ENCODE data around the gene FCN2.

Gene FCN2

DNA sequence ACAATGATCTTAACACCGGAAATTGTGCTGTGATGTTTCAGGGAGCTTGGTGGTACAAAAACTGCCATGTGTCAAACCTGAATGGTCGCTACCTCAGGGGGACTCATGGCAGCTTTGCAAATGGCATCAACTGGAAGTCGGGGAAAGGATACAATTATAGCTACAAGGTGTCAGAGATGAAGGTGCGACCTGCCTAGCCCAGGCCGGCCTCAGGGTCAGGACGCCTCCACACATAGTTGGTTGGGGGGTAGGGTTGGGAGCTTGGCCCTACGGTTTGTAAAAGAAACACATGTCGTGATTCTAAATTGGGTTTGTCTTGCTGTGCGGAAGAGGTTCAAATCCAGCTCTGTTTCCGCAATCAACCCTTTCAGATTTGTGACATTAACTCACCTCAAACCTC, 6.6 kb downstream of the FCN2 start:
- TF ChIP-seq, protein P1, sequence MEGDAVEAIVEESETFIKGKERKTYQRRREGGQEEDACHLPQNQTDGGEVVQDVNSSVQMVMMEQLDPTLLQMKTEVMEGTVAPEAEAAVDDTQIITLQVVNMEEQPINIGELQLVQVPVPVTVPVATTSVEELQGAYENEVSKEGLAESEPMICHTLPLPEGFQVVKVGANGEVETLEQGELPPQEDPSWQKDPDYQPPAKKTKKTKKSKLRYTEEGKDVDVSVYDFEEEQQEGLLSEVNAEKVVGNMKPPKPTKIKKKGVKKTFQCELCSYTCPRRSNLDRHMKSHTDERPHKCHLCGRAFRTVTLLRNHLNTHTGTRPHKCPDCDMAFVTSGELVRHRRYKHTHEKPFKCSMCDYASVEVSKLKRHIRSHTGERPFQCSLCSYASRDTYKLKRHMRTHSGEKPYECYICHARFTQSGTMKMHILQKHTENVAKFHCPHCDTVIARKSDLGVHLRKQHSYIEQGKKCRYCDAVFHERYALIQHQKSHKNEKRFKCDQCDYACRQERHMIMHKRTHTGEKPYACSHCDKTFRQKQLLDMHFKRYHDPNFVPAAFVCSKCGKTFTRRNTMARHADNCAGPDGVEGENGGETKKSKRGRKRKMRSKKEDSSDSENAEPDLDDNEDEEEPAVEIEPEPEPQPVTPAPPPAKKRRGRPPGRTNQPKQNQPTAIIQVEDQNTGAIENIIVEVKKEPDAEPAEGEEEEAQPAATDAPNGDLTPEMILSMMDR (IDR thresholded peaks at IDR 0.05; ENCODE audit: extremely low read depth, insufficient read depth, missing control alignments): no peak
- no peak for DNase-seq (ENCODE audit: low spot score)
- in situ Hi-C loops (cut with MboI; ENCODE audit: low pct_unique_long_range_greater_than_20kb, low sequenced_read_pairs, unreplicated experiment): no loop called here

DNA sequence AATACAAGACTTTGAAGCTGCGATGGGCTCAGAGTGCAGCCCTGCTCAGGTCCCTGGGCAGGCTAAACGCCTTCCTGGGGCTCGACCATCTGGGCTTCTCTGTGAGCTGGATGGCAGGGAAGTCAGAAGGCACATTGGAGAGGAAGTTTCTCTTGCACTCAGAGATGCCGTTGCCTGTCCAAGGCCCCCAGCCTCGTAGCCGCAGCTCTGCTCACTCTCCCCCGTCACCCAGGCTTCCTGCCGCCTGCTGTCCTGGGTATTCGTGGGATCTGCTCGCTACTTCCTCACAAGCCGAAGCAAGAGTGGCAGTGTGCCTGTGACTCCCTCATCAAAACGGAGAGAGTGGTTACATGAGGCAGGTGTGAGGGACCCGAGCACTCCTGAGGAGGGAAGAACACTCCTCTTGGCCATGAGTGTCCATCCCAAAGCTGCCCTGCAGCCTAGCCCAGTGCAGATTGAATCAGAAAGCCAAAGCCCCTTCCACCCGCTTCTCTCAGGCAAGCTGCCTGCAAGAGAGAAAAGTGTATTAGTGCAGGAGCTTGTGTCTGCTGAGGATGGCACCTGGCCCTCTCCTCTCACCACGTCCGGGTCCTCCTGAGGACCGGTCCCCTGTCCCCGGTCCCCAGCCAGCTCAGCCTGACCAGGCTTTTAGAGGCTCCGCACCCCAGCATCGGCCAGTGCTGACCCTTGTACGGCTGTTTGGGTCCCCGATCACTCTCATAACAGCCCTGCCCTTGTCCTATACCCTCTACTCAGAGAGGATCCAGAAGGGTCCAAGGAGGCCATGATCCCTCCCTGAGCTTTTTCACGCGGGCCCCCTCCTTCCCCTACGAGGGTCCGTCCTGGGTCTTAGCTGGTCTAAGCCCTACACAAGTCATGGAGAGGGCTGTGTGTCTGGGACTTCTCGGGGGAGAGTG, 7.3 kb downstream of the FCN2 start:
- no peak for DNase-seq (ENCODE audit: low spot score)
- TF ChIP-seq, protein P1 (IDR thresholded peaks at IDR 0.05; ENCODE audit: extremely low read depth, insufficient read depth, missing control alignments): no peak
- in situ Hi-C loops (cut with MboI; ENCODE audit: low pct_unique_long_range_greater_than_20kb, low sequenced_read_pairs, unreplicated experiment): no loop called here

DNA sequence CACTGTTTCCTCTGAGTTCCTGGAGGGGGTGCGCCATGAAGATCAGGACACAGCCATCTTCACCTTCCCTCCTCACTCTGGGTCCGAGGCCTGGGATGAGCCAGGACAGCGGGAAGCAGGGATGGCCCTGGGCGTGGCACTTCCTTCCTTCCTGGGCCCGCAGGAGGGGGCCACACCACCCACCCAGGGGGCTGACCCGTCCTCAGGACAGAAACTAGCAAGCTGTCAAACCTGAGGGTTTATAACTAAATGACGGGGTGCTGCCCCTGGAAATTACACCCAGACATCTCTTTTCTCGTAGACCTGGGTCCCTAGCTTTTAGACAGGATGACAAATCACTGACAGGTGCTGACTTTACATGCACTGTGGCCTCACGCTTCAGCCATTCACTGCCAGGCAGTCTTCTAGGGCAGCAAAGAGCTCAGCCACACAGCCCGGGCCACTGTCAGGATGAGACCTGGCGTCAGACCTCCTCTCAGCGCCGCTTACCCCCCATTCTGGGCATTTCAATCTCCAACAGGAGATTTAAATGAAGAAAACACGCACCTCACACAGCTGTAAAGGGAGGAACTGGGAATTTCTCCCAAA, 8.1 kb downstream of the FCN2 start:
- in situ Hi-C loops (cut with MboI; ENCODE audit: low pct_unique_long_range_greater_than_20kb, low sequenced_read_pairs, unreplicated experiment): no loop called here
- no peak for DNase-seq (ENCODE audit: low spot score)
- TF ChIP-seq, protein P1 (IDR thresholded peaks at IDR 0.05; ENCODE audit: extremely low read depth, insufficient read depth, missing control alignments): no peak

DNA sequence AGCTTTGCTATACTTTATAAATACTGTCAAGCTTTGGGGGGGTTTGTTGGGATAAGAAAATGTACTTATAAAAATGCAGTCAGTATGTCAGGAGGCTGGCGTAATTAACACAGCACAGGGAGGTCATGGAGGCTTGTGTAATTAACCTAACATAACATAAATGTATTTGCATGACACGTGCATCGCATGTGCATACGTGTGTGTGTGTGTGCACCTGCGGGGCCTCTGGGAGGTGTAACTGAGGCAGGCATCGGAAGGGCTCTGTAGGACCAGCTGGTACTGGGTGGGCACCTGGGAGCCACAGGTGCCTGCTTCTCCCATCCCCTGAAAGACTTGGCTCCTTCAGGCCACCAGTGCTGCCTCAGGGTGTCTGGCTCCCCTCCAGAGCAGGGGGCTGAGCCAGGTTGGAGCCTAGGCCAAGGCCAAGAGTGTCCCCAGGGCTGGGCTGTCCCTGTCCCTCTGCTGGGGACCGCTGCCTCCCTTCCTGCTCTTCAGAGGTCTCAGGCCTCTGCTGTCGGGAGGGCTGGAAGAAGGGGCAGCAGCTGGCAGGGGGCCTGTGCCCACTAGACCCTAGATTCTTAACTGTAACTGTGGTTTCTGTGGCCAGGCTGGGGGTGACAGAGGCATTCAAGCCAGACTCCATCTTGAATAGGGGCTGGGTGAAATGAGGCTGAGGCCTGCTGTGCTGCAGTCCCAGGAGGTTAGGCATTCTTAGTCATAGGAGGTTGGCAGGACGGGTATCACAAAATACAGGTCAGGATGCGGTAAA, 9.0 kb downstream of the FCN2 start:
- TF ChIP-seq, protein P1 (IDR thresholded peaks at IDR 0.05; ENCODE audit: extremely low read depth, insufficient read depth, missing control alignments): no peak
- DNase-seq (ENCODE audit: low spot score): no peak
- in situ Hi-C loops (cut with MboI; ENCODE audit: low pct_unique_long_range_greater_than_20kb, low sequenced_read_pairs, unreplicated experiment): no loop called here

DNA sequence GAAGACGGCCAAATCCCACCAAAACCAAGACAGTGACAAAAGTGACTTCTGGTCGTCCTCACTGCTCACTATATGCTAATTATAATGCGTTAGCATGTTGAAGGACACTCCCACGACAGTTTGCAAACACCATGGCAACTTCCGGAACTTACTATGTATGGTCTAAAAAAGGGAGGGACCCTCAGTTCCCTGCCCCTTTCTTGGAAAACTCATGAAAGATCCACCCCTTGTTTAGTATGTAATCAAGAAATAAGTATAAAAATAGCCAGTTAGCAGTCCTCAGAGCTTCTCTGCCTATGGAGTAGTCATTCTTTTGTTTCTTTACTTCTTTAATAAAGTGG, 9.5 kb downstream of the FCN2 start:
- in situ Hi-C loops (cut with MboI; ENCODE audit: low pct_unique_long_range_greater_than_20kb, low sequenced_read_pairs, unreplicated experiment): no loop called here
- no peak for DNase-seq (ENCODE audit: low spot score)
- TF ChIP-seq, protein P1 (IDR thresholded peaks at IDR 0.05; ENCODE audit: extremely low read depth, insufficient read depth, missing control alignments): no peak

DNA sequence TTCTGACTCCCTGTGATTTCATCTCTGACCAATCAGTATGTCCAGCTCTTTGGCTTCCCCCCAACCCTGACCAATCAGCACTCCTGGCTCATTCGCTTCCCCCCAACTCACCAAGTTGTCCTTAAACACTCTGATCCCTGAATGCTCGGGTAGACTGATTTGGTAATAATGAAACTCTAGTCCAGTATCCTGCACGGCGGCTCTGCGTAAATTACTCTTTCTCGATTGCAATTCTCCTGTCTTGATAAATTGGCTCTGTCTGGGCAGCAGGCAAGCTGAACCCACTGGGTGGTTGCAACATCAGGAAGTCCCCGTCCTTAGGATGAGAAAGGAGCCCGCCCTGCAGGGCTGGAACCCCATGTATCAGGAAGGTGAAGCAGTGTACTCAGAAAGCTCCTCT, 10.4 kb downstream of the FCN2 start:
- in situ Hi-C loops (cut with MboI; ENCODE audit: low pct_unique_long_range_greater_than_20kb, low sequenced_read_pairs, unreplicated experiment): no loop called here

More for the DNA sequence above, 10.4 kb downstream of the FCN2 start:
- DNase-seq (ENCODE audit: low spot score): no peak
- TF ChIP-seq, protein P1 (IDR thresholded peaks at IDR 0.05; ENCODE audit: extremely low read depth, insufficient read depth, missing control alignments): no peak
